Stimulated activated CD8-positive, alpha-beta memory T cell treated with anti-CD3 and anti-CD28 coated beads, Interleukin-12 subunit alpha, Interleukin-12 subunit beta, amount 100 ng/mL, for 24 hours (primary cell): ENCODE data around the gene RAET1E.
"Not testable (repeated sequence)": the region's sequence is repeated elsewhere in the genome, so short reads cannot be mapped to it uniquely, and the experiment has no call there.

ENCODE experiments used
- DNase-seq: peaks from one replicate; pipeline ENCODE4 v3.0.0-alpha.2; 2020; ENCODE audit errors: extremely low read depth

Gene RAET1E

GRCh38 chr6:149909701-149910470, 12.0 kb upstream of the RAET1E start:
- DNase-seq = no peak

GRCh38 chr6:149908480-149908879, 10.6 kb upstream of the RAET1E start:
- DNase-seq = not testable (repeated sequence)

- DNase-seq = no peak
Measured at GRCh38 chr6:149907317-149907716, 9.4 kb upstream of the RAET1E start.

- DNase-seq = no peak
Measured at GRCh38 chr6:149906405-149906804, 8.5 kb upstream of the RAET1E start.

- no peak for DNase-seq
Measured at GRCh38 chr6:149905911-149906371, 8.0 kb upstream of the RAET1E start.

GRCh38 chr6:149905371-149905910, 7.5 kb upstream of the RAET1E start:
- no peak for DNase-seq

- DNase-seq = no peak
Measured at GRCh38 chr6:149904661-149905370, 6.9 kb upstream of the RAET1E start.

- DNase-seq = no peak
Measured at GRCh38 chr6:149903938-149904611, 6.2 kb upstream of the RAET1E start.

- no peak for DNase-seq
Measured at GRCh38 chr6:149901444-149902140, 3.7 kb upstream of the RAET1E start.

GRCh38 chr6:149900620-149901443, 2.9 kb upstream of the RAET1E start:
- no peak for DNase-seq

GRCh38 chr6:149899926-149900619, 2.2 kb upstream of the RAET1E start:
- no peak for DNase-seq

- no peak for DNase-seq
Measured at GRCh38 chr6:149899486-149899885, 1.6 kb upstream of the RAET1E start.

GRCh38 chr6:149898966-149899365, 1.1 kb upstream of the RAET1E start:
- no peak for DNase-seq

GRCh38 chr6:149897015-149897697, 757 bp downstream of the RAET1E start:
- DNase-seq = no peak

- DNase-seq = no peak
Measured at GRCh38 chr6:149896491-149896890, 1.4 kb downstream of the RAET1E start.

GRCh38 chr6:149895833-149896271, 2.1 kb downstream of the RAET1E start:
- DNase-seq = no peak

- no peak for DNase-seq
Measured at GRCh38 chr6:149895048-149895590, 2.8 kb downstream of the RAET1E start.

GRCh38 chr6:149891864-149892263, 6.0 kb downstream of the RAET1E start:
- DNase-seq = not testable (repeated sequence)

GRCh38 chr6:149891259-149891658, 6.7 kb downstream of the RAET1E start:
- DNase-seq = no peak
